Kidney epithelial cell (primary cell): ENCODE results near the gene ZNRF4. TPM values are rescaled to one million over a fixed set of nuclear protein-coding genes. Genes with fewer than 3 reads are reported as not detected.

Experiments used
- DNase-seq: peaks from one replicate; pipeline ENCODE4 v3.0.0-alpha.2; 2010; ENCODE audit warnings: low read depth
- H3K27me3 ChIP-seq: 2 replicates; pipeline ENCODE4 v1.6.0; 2011; ENCODE audit warnings: low read length; ENCODE audit not compliant: control insufficient read depth, insufficient read depth
- H3K36me3 ChIP-seq: 2 replicates; pipeline ENCODE4 v1.5.1; 2011; ENCODE audit warnings: low read length; ENCODE audit not compliant: control insufficient read depth, insufficient read depth
- H3K4me3 ChIP-seq: 2 replicates; pipeline ENCODE4 v1.5.1; 2011; ENCODE audit warnings: low read depth, mild to moderate bottlenecking, control low read depth, low read length
- CTCF ChIP-seq: IDR thresholded peaks from 2 replicates; pipeline ENCODE4 v1.5.1; 2011; ENCODE audit warnings: mild to moderate bottlenecking, moderate library complexity, low read length, control low read depth, inconsistent platforms; ENCODE audit not compliant: insufficient read depth, poor library complexity, severe bottlenecking
- total RNA-seq: library from RNA; depleted of rRNA; stranded (reverse); fragments of >200 nt; gene quantifications from 2 replicates; pipeline ENCODE4 v1.2.3, GENCODE V29; 2015

ZNRF4 gene
- total RNA-seq, 1 donor from 2014 or later: not detected

- Histone ChIP-seq H3K4me3 (no peak overlapping the region), H3K27me3 (peaks cover 3% of the 10 kb centered on the region), H3K36me3 (no peaks in the 10 kb centered on the region)
- no peak for DNase-seq
- TF ChIP-seq CTCF: no peak
These were observed 7.4 kb upstream of the ZNRF4 start for GRCh38 chr19:5447700-5448311.

GRCh38 chr19:5448374-5448773 is 6.8 kb upstream of the ZNRF4 start:
- DNase-seq: no peak
- peaks cover 3% of the 10 kb centered on the region for H3K27me3 ChIP-seq
- no peaks in the 10 kb centered on the region for H3K36me3 ChIP-seq
- no peak overlapping the region for H3K4me3 ChIP-seq
- TF ChIP-seq CTCF: no peak

- Histone ChIP-seq H3K27me3 (peaks cover 3% of the 10 kb centered on the region), H3K36me3 (no peaks in the 10 kb centered on the region), H3K4me3 (no peak overlapping the region)
- no peak for DNase-seq
- TF ChIP-seq CTCF: no peak
These were observed 4.6 kb upstream of the ZNRF4 start for GRCh38 chr19:5450482-5451126.

- Histone ChIP-seq H3K27me3 (peaks cover 3% of the 10 kb centered on the region), H3K36me3 (no peaks in the 10 kb centered on the region), H3K4me3 (no peak overlapping the region)
- no peak for DNase-seq
- TF ChIP-seq CTCF: no peak
These were observed 3.7 kb upstream of the ZNRF4 start for GRCh38 chr19:5451494-5451893.

GRCh38 chr19:5452594-5453565 is 2.3 kb upstream of the ZNRF4 start:
- H3K4me3 ChIP-seq: no peak overlapping the region
- peaks cover 3% of the 10 kb centered on the region for H3K27me3 ChIP-seq
- TF ChIP-seq CTCF: no peak
- H3K36me3 ChIP-seq: no peaks in the 10 kb centered on the region
- no peak for DNase-seq
